GM18505 (cell line): Measurements from ENCODE around the gene TRIM46.
"Not testable (repeated sequence)": the region's sequence is repeated elsewhere in the genome, so short reads cannot be mapped to it uniquely, and the experiment has no call there.

Experiments
- ATAC-seq: cut with Tn5 transposase; IDR thresholded peaks from one replicate; pipeline ENCODE4 v1.9.1; 2021; ENCODE audit not compliant: unreplicated experiment
- POLR2A ChIP-seq: IDR thresholded peaks from 4 replicates; pipeline ENCODE4 v1.6.1; 2011; ENCODE audit warnings: borderline replicate concordance; ENCODE audit not compliant: insufficient read depth, insufficient read length; ENCODE audit errors: extremely low read depth

TRIM46 gene

DNA sequence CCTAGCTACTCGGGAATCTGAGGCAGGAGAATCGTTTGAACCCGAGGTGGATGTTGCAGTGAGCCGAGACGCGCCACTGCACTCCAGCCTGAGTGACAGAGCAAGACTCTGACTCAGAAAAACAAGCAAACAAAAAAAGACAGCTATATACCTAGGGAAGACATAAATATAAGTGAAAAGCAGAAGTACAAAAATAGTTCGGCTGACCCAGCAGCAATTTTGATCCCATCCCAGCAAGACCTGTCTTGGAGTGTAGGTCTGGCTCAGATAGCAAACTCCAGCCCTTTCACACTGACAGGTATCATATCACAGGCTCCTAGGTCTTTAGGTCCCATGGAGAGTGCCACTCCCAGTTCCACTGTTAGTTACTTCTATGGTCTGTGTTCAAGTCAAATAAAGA, 49.4 kb downstream of the TRIM46 start:
- ATAC-seq, result no peak
- no peak for TF ChIP-seq POLR2A

DNA sequence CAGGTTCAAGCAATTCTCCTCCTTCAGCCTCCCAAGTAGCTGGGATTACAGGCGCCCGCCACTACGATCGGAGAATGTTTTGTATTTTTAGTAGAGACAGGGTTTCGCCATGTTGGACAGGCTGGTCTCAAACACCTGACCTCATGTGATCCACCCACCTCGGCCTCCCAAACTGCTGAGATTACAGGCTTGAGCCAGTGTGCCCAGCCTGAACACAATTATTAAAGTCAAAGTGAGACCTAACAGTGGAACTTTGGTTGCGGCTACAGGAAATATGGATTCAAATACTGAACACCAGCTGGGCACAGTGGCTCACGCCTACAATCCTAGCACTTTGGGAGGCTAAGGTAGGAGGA, 51.7 kb downstream of the TRIM46 start:
- ATAC-seq, result not testable (repeated sequence)

DNA sequence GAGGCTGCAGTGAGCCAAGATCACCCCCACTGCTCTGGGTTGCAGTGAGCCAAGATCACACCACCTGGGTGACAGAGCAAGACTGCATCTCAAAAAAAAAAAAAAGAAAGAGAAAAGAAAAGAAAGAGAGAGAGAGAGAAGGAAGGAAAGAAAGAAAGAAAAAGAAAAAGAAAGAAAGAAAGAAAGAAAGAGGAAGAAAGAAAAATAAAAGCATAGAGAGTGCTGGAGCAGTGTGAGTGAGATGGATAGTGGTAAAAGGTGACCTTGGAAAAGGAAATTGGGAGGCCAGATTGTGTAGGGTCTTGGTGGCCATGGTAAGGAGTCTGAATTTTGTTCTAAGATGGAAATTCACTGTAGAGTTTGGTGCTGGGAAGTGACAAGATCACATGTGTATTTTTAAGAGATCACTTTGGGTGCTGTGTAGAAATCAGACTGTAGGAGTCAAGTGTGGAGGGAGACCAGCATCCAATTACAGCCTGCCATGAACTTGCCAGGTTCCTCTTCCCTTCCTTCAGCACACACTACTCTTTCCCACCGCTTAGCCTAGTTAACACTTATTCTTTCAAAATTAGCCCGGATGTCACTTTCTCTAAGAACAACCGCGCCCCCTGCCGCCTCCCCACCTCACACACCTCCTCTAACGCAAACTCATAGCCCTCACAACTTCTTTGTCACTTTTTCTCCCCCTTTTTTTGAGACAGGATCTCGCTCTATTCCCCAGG, 52.7 kb downstream of the TRIM46 start:
- ATAC-seq, result no peak
- TF ChIP-seq POLR2A, result no peak

DNA sequence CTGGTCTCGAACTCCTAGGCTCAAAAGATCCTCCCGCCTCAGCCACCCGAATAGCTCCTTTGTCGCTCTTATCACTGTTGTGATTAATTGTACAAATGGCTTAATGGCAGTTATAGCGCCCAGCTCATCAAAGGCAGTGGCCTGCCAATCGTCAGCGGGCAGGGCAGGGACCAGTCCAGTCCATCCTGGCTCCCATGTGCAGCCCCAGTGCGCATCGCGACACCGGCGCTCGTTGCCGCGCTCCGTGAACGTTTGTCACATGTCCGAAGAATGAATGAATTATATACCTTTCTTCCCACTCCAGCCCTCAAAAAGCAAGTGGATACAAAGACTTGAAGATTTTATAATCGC, 53.2 kb downstream of the TRIM46 start:
- no peak for TF ChIP-seq POLR2A
- no peak for ATAC-seq

DNA sequence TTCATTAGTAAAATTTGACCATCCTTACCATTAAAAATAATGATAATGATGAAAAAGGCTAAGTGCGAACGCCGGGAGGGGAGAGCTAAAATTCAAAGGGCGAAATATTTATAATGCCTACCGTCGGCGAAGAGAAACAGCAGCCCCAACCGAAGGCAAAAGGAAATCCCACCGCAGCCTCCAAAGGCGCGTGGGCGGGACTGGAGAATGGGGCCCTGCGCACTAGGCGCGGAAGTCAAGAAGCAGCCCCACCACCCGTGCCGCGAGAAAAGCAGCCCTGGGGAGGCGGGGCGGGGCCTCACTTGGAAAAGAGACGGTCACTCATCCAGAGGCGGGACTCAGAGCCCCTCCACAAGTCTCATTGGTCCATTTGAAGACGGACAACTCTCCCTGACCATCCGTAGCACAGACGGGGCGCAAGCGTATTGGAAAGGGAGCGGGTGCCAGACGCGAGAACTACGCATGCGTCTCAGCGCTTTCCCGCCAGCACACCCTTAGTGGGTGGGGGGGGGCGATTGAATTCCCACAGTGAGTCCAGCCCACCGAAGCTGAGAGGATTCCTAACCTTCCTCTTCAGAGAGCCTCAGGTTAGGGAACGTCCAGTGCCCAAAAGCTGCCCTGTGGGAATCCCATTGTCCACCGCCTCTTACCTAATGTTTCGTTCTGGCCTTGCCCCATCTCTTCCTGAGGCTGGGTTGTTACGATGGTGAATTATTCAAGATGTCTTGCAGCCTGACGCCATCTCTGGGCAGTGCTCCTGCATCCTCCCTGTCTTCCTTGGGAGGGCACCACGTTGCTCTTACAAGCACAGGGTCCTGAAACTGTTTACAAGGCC, 53.8 kb downstream of the TRIM46 start:
- TF ChIP-seq POLR2A, result peak; percentile 88
- ATAC-seq, result peak; percentile 87

DNA sequence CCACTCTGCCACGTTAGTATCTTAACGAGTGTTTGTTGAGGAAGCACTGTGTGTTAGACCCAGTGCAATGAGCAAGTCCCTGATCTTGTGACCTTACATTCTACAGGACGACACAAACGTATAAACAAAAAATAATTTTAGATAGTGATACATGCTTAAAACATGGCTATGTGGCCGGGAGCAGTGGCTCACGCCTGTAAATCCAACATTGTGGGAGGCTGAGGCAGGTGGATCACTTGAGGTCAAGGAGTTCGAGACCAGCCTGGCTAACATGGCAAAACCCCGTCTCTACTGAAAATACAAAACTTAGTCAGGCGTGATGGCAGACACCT, 54.4 kb downstream of the TRIM46 start:
- no peak for ATAC-seq
- TF ChIP-seq POLR2A, result no peak

DNA sequence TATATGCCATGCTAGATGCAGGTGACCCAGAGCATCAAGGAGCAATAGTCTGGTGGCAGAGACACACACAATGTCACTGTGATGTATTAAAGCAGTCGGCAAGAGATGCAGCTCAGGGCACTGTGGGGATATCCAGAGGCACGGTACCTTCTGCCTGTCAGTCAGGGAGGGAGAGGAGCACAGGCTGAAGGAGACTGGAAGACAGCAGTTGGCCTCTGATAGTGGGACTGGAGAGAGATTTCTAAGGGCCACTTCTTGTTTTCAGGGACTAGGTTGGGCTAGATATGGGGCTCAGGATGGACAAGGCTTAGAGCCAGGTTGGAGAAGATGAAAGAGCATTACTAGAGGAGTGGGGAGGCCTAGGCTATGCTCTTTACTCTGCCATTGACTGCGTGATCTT, 57.7 kb downstream of the TRIM46 start:
- ATAC-seq, result not testable (repeated sequence)

DNA sequence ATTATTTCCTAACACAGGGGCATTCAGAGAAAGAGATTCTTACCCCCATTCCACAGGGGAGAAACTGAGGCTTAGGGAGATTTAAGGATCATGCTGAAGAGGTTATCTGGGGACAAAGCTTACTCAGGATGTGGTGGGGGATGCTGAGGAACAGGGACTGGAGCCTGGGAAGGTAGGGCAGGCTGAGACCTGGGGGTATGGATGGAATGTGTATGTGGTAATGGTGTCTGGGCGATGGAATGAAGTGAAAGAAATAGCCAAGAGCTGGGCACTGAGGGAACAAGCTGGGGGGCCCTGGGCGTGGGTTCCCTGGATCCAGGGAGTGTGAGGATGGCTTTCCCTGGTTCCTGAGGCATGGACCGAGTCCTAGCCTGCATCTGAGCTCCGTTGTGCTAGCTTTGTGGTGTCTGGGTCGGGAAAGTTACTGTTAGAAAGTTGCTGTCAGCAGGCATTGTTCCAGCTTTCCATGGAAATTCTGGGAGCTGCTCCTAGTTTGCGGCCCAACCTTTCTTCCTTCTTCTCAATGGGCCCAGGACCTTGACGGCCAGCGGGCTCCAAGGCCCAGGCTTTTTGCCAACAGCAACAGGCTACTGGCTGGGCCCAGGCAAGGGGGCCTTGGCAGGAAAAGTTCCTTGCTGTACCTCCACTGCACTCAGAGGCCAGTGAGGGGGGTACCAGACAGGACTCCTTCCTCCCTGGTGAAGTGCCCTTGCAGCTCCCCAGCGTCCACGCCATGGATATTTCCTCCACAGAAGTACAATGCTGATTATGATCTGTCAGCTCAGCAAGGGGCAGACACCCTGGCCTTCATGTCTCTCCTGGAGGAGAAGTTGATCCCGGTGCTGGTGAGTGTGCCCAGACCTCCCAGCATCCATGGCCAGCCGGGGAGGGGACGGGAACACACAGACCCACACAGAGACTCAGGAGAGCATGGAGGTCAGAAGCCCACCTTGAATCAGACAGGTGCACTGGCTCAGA, 58.6 kb downstream of the TRIM46 start:
- ATAC-seq, result not testable (repeated sequence)

DNA sequence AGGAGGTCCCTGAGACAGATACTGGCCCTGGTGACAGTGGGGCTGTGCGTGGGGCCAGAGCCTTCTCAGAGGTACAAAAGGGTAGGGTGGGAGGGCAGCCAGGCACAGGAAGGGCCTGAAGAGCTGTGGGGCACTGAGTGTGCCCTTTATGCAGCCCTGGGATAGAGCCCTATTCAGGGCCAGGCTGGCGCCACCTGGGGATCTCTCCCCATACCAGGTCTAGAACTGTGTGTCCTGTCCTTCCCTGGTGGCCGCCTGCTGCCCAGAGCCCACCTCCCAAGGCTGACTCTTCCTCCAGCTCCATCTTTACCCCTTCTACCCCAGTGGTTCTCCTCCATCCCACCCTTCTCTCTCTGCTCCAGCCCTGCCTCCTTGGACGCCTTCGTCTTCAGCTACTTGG, 59.9 kb downstream of the TRIM46 start:
- ATAC-seq, result not testable (repeated sequence)
